ENCODE measurements around the gene ZBTB20.
A peak's percentile ranks its signal among the peaks of the same experiment; 100 is the strongest.

ZBTB20 gene

GRCh38 chr3:114861666-114862065 lies 285.4 kb downstream of the ZBTB20 start:
- ATAC-seq (replicated peaks; ENCODE audit: extremely low read depth, poor library complexity, severe bottlenecking) (no peak), DNase-seq (ENCODE audit: low spot score in 2 of 2) (no peak)
- H3K27me3 Mint-ChIP-seq, result no peaks in the 10 kb centered on the region
- H3K4me3 Mint-ChIP-seq, result no peak overlapping the region
- H3K4me1 Mint-ChIP-seq, result peaks cover 20% of the 10 kb centered on the region
- no peak overlapping the region for H3K27ac Mint-ChIP-seq (ENCODE audit: low read depth)
- H3K36me3 Mint-ChIP-seq (ENCODE audit: insufficient read depth), result no peaks in the 10 kb centered on the region
- H3K9me3 Mint-ChIP-seq, result no peaks in the 10 kb centered on the region

GRCh38 chr3:114860531-114860930 lies 286.6 kb downstream of the ZBTB20 start:
- H3K4me1 Mint-ChIP-seq, result peaks cover 19% of the 10 kb centered on the region

GRCh38 chr3:114858329-114858728 lies 288.8 kb downstream of the ZBTB20 start:
- DNase-seq (ENCODE audit: low spot score in 2 of 2) (no peak), ATAC-seq (replicated peaks; ENCODE audit: extremely low read depth, poor library complexity, severe bottlenecking) (no peak)
- Mint-ChIP-seq H3K36me3 (ENCODE audit: insufficient read depth) (no peaks in the 10 kb centered on the region), H3K4me3 (no peak overlapping the region), H3K4me1 (peaks cover 22% of the 10 kb centered on the region), H3K9me3 (no peaks in the 10 kb centered on the region), H3K27me3 (no peaks in the 10 kb centered on the region), H3K27ac (ENCODE audit: low read depth) (no peak overlapping the region)

More at GRCh38 chr3:114860531-114860930, 286.6 kb downstream of the ZBTB20 start:
- no peaks in the 10 kb centered on the region for H3K36me3 Mint-ChIP-seq (ENCODE audit: insufficient read depth)
- no peak for ATAC-seq (replicated peaks; ENCODE audit: extremely low read depth, poor library complexity, severe bottlenecking)
- no peaks in the 10 kb centered on the region for H3K9me3 Mint-ChIP-seq
- DNase-seq (ENCODE audit: low spot score in 2 of 2), result no peak
- no peak overlapping the region for H3K4me3 Mint-ChIP-seq
- no peak overlapping the region for H3K27ac Mint-ChIP-seq (ENCODE audit: low read depth)
- no peaks in the 10 kb centered on the region for H3K27me3 Mint-ChIP-seq

GRCh38 chr3:114857299-114857701 lies 289.8 kb downstream of the ZBTB20 start:
- H3K4me1 Mint-ChIP-seq, result peaks cover 31% of the 10 kb centered on the region
- ATAC-seq (replicated peaks; ENCODE audit: extremely low read depth, poor library complexity, severe bottlenecking), result no peak

GRCh38 chr3:114856835-114857234 lies 290.3 kb downstream of the ZBTB20 start:
- H3K4me3 Mint-ChIP-seq, result no peak overlapping the region
- H3K27ac Mint-ChIP-seq (ENCODE audit: low read depth), result no peak overlapping the region
- H3K36me3 Mint-ChIP-seq (ENCODE audit: insufficient read depth), result no peaks in the 10 kb centered on the region
- no peak for DNase-seq (ENCODE audit: low spot score in 2 of 2)
- no peak for ATAC-seq (replicated peaks; ENCODE audit: extremely low read depth, poor library complexity, severe bottlenecking)
- H3K4me1 Mint-ChIP-seq, result peaks cover 30% of the 10 kb centered on the region
- no peaks in the 10 kb centered on the region for H3K9me3 Mint-ChIP-seq
- no peaks in the 10 kb centered on the region for H3K27me3 Mint-ChIP-seq

More at GRCh38 chr3:114857299-114857701, 289.8 kb downstream of the ZBTB20 start:
- H3K4me3 Mint-ChIP-seq, result no peak overlapping the region
- DNase-seq (ENCODE audit: low spot score in 2 of 2), result no peak
- H3K36me3 Mint-ChIP-seq (ENCODE audit: insufficient read depth), result no peaks in the 10 kb centered on the region
- no peak overlapping the region for H3K27ac Mint-ChIP-seq (ENCODE audit: low read depth)
- H3K9me3 Mint-ChIP-seq, result no peaks in the 10 kb centered on the region
- no peaks in the 10 kb centered on the region for H3K27me3 Mint-ChIP-seq

- Mint-ChIP-seq H3K4me1 (peaks cover 25% of the 10 kb centered on the region), H3K27me3 (no peaks in the 10 kb centered on the region), H3K9me3 (no peaks in the 10 kb centered on the region), H3K27ac (ENCODE audit: low read depth) (peak overlapping the region; percentile 71), H3K36me3 (ENCODE audit: insufficient read depth) (no peaks in the 10 kb centered on the region), H3K4me3 (no peak overlapping the region)
- ATAC-seq (replicated peaks; ENCODE audit: extremely low read depth, poor library complexity, severe bottlenecking) (no peak), DNase-seq (ENCODE audit: low spot score in 2 of 2) (no peak)
Measured at GRCh38 chr3:114855839-114856238, 291.2 kb downstream of the ZBTB20 start.

GRCh38 chr3:114852966-114853365 lies 294.1 kb downstream of the ZBTB20 start:
- Mint-ChIP-seq H3K4me3 (no peak overlapping the region), H3K9me3 (no peaks in the 10 kb centered on the region), H3K4me1 (peaks cover 25% of the 10 kb centered on the region), H3K27ac (ENCODE audit: low read depth) (no peak overlapping the region), H3K27me3 (no peaks in the 10 kb centered on the region), H3K36me3 (ENCODE audit: insufficient read depth) (no peaks in the 10 kb centered on the region)
- no peak for DNase-seq (ENCODE audit: low spot score in 2 of 2)
- no peak for ATAC-seq (replicated peaks; ENCODE audit: extremely low read depth, poor library complexity, severe bottlenecking)

GRCh38 chr3:114850898-114851297 lies 296.2 kb downstream of the ZBTB20 start:
- DNase-seq (ENCODE audit: low spot score in 2 of 2) (no peak), ATAC-seq (replicated peaks; ENCODE audit: extremely low read depth, poor library complexity, severe bottlenecking) (no peak)
- no peak overlapping the region for H3K27ac Mint-ChIP-seq (ENCODE audit: low read depth)
- H3K36me3 Mint-ChIP-seq (ENCODE audit: insufficient read depth), result no peaks in the 10 kb centered on the region
- no peaks in the 10 kb centered on the region for H3K27me3 Mint-ChIP-seq
- H3K4me3 Mint-ChIP-seq, result no peak overlapping the region
- peaks cover 25% of the 10 kb centered on the region for H3K4me1 Mint-ChIP-seq
- no peaks in the 10 kb centered on the region for H3K9me3 Mint-ChIP-seq

- DNase-seq (ENCODE audit: low spot score in 2 of 2), result no peak
- Mint-ChIP-seq H3K4me3 (no peak overlapping the region), H3K36me3 (ENCODE audit: insufficient read depth) (no peaks in the 10 kb centered on the region), H3K4me1 (peaks cover 12% of the 10 kb centered on the region), H3K27me3 (no peaks in the 10 kb centered on the region), H3K9me3 (no peaks in the 10 kb centered on the region), H3K27ac (ENCODE audit: low read depth) (no peak overlapping the region)
- no peak for ATAC-seq (replicated peaks; ENCODE audit: extremely low read depth, poor library complexity, severe bottlenecking)
Measured at GRCh38 chr3:114848643-114849350, 298.3 kb downstream of the ZBTB20 start.

- H3K4me1 Mint-ChIP-seq, result peaks cover 6% of the 10 kb centered on the region
- no peak overlapping the region for H3K27ac Mint-ChIP-seq (ENCODE audit: low read depth)
- H3K4me3 Mint-ChIP-seq, result no peak overlapping the region
- no peaks in the 10 kb centered on the region for H3K9me3 Mint-ChIP-seq
- ATAC-seq (replicated peaks; ENCODE audit: extremely low read depth, poor library complexity, severe bottlenecking) (no peak), DNase-seq (ENCODE audit: low spot score in 2 of 2) (no peak)
- H3K27me3 Mint-ChIP-seq, result no peaks in the 10 kb centered on the region
- no peaks in the 10 kb centered on the region for H3K36me3 Mint-ChIP-seq (ENCODE audit: insufficient read depth)
Measured at GRCh38 chr3:114848082-114848481, 299.0 kb downstream of the ZBTB20 start.

- H3K36me3 Mint-ChIP-seq (ENCODE audit: insufficient read depth), result no peaks in the 10 kb centered on the region
- ATAC-seq (replicated peaks; ENCODE audit: extremely low read depth, poor library complexity, severe bottlenecking), result no peak
- H3K27ac Mint-ChIP-seq (ENCODE audit: low read depth), result no peak overlapping the region
- no peak for DNase-seq (ENCODE audit: low spot score in 2 of 2)
- no peaks in the 10 kb centered on the region for H3K27me3 Mint-ChIP-seq
- peaks cover under 1% of the 10 kb centered on the region for H3K4me1 Mint-ChIP-seq
- H3K9me3 Mint-ChIP-seq, result no peaks in the 10 kb centered on the region
- H3K4me3 Mint-ChIP-seq, result no peak overlapping the region
Measured at GRCh38 chr3:114847564-114847963, 299.5 kb downstream of the ZBTB20 start.

GRCh38 chr3:114846779-114847178 lies 300.3 kb downstream of the ZBTB20 start:
- DNase-seq (ENCODE audit: low spot score in 2 of 2), result no peak

GRCh38 chr3:114846252-114846651 lies 300.8 kb downstream of the ZBTB20 start:
- peaks cover 4% of the 10 kb centered on the region for H3K4me1 Mint-ChIP-seq
- no peak for DNase-seq (ENCODE audit: low spot score in 2 of 2)
- H3K27ac Mint-ChIP-seq (ENCODE audit: low read depth), result no peak overlapping the region
- no peak overlapping the region for H3K4me3 Mint-ChIP-seq
- no peak for ATAC-seq (replicated peaks; ENCODE audit: extremely low read depth, poor library complexity, severe bottlenecking)
- H3K36me3 Mint-ChIP-seq (ENCODE audit: insufficient read depth), result no peaks in the 10 kb centered on the region
- no peaks in the 10 kb centered on the region for H3K27me3 Mint-ChIP-seq
- H3K9me3 Mint-ChIP-seq, result no peaks in the 10 kb centered on the region

More at GRCh38 chr3:114846779-114847178, 300.3 kb downstream of the ZBTB20 start:
- Mint-ChIP-seq H3K4me1 (no peaks in the 10 kb centered on the region), H3K27me3 (no peaks in the 10 kb centered on the region), H3K36me3 (ENCODE audit: insufficient read depth) (no peaks in the 10 kb centered on the region), H3K4me3 (no peak overlapping the region), H3K9me3 (no peaks in the 10 kb centered on the region), H3K27ac (ENCODE audit: low read depth) (no peak overlapping the region)
- ATAC-seq (replicated peaks; ENCODE audit: extremely low read depth, poor library complexity, severe bottlenecking), result no peak
